ENCODE measurements around the gene TADA2A. TPM values are rescaled to one million over a fixed set of nuclear protein-coding genes. Genes with fewer than 3 reads are reported as not detected.

TADA2A gene
- polyA plus RNA-seq, 1 donor (not counting 4 experiments of a cell fraction or from before 2014, with no cell fraction given), result 13.8 TPM

DNA sequence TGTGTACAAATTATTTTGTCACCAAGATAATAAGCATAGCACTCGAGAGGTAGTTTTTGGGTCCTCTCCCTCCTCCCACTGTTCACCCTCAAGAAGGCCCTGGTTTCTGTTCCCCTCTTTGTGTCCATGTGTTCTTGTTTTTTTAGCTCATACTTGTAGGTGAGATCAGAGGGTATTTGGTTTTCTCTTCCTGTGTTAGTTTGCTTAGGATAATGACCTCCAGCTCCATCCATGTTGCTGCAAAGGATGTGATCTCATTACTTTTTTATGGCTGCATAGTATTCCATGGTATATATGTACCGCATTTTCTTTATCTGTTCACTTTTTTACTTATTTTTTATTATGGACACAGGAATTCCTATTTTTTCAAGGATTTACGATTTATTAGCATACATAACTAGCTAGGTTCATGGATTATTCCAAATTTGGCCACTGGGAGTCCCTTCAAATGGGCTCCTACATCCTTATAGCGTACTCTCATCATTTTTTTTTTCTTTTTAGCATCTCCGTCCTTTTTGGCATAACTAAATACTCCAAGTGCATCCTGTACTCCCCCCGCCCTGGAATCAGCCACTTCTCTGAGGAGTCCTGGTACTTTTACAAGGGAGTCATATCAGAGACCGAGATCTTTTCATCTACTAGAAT is 7.3 kb downstream of the TADA2A start:
- Histone ChIP-seq H3K9me3 (ENCODE audit: control insufficient read depth, low read depth, low read length) (no peaks in the 10 kb centered on the region), H3K9me1 (ENCODE audit: control insufficient read depth, extremely low read depth, insufficient read depth, low read length) (no peaks in the 10 kb centered on the region), H3K79me2 (ENCODE audit: control insufficient read depth, insufficient read depth, low read length) (peaks cover 2% of the 10 kb centered on the region), H3K36me3 (ENCODE audit: control insufficient read depth in 2 of 2, extremely low read depth in 1 of 2, insufficient read depth in 2 of 2, low read length in 2 of 2) (peaks cover 3 to 17% of the 10 kb centered on the region in 2 experiments), H3K27me3 (ENCODE audit: control insufficient read depth, extremely low read depth, insufficient read depth, low read length) (no peaks in the 10 kb centered on the region), H4K20me1 (ENCODE audit: control insufficient read depth, extremely low read depth, insufficient read depth, low read length) (no peaks in the 10 kb centered on the region), H3K4me2 (ENCODE audit: control insufficient read depth, extremely low read depth, insufficient read depth, low read depth, low read length) (no peak overlapping the region), H3K9ac (ENCODE audit: control insufficient read depth, extremely low read depth, insufficient read depth, low read length) (no peak overlapping the region), H3K4me1 (ENCODE audit: control insufficient read depth, extremely low read depth, insufficient read depth, low read length) (no peaks in the 10 kb centered on the region), H3K27ac (ENCODE audit: control insufficient read depth, insufficient read depth, low read length) (no peak overlapping the region), H2AFZ (ENCODE audit: control insufficient read depth, low read length) (no peak overlapping the region), H3K4me3 (ENCODE audit: control insufficient read depth in 2 of 3, extremely low read depth in 1 of 3, insufficient read depth in 2 of 3, low read depth in 1 of 3, low read length in 3 of 3) (no peak overlapping the region)
- FAIRE-seq, result no peak
- DNase-seq (ENCODE audit: low read depth, low spot score), result no peak
- dilution Hi-C loops (cut with MboI; ENCODE audit: extremely low pct_ligation_motif_present, low sequenced_read_pairs), result no loop called here
- TF ChIP-seq, protein P1, sequence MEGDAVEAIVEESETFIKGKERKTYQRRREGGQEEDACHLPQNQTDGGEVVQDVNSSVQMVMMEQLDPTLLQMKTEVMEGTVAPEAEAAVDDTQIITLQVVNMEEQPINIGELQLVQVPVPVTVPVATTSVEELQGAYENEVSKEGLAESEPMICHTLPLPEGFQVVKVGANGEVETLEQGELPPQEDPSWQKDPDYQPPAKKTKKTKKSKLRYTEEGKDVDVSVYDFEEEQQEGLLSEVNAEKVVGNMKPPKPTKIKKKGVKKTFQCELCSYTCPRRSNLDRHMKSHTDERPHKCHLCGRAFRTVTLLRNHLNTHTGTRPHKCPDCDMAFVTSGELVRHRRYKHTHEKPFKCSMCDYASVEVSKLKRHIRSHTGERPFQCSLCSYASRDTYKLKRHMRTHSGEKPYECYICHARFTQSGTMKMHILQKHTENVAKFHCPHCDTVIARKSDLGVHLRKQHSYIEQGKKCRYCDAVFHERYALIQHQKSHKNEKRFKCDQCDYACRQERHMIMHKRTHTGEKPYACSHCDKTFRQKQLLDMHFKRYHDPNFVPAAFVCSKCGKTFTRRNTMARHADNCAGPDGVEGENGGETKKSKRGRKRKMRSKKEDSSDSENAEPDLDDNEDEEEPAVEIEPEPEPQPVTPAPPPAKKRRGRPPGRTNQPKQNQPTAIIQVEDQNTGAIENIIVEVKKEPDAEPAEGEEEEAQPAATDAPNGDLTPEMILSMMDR (optimal IDR thresholded peaks at IDR 0.05 in 1 of 3, IDR thresholded peaks at IDR 0.05 in 1 of 3, conservative IDR thresholded peaks at IDR 0.05 in 1 of 3; ENCODE audit: extremely low read depth in 1 of 3, insufficient read depth in 2 of 3, low read length in 3 of 3), result peak in 2 of 3 experiments; percentile 26 to 29
- TF ChIP-seq EZH2 (IDR thresholded peaks at IDR 0.05; ENCODE audit: low read length), result no peak

DNA sequence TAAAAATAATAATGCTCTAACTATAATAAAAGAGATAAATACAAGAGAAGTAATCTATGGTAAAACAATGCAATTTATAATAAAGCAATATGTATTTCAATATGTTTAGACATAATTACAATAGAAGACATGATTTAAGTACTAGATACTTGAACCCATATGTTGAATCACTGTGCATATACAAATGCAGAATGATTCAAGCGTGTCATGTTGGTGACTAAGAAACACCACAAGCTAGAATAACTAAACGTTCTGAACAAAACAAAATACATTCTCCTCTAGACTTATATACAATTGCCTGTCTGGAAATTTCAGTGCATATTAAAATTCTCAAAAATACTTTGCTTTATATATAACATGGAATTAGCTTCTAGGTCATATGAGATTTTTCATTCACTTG is 11.2 kb downstream of the TADA2A start:
- H2AFZ ChIP-seq (ENCODE audit: control insufficient read depth, low read length), result no peak overlapping the region
- DNase-seq (ENCODE audit: low read depth, low spot score) (no peak), FAIRE-seq (no peak)
- H4K20me1 ChIP-seq (ENCODE audit: control insufficient read depth, extremely low read depth, insufficient read depth, low read length), result no peaks in the 10 kb centered on the region
- no peak overlapping the region for H3K4me2 ChIP-seq (ENCODE audit: control insufficient read depth, extremely low read depth, insufficient read depth, low read depth, low read length)
- peaks cover 4 to 10% of the 10 kb centered on the region in 2 experiments for H3K36me3 ChIP-seq (ENCODE audit: control insufficient read depth in 2 of 2, extremely low read depth in 1 of 2, insufficient read depth in 2 of 2, low read length in 2 of 2)
- no peaks in the 10 kb centered on the region for H3K27me3 ChIP-seq (ENCODE audit: control insufficient read depth, extremely low read depth, insufficient read depth, low read length)
- dilution Hi-C loops (cut with MboI; ENCODE audit: extremely low pct_ligation_motif_present, low sequenced_read_pairs), result no loop called here
- peaks cover 2% of the 10 kb centered on the region for H3K79me2 ChIP-seq (ENCODE audit: control insufficient read depth, insufficient read depth, low read length)
- TF ChIP-seq EZH2 (IDR thresholded peaks at IDR 0.05; ENCODE audit: low read length), result no peak
- TF ChIP-seq, protein P1 (optimal IDR thresholded peaks at IDR 0.05 in 1 of 3, IDR thresholded peaks at IDR 0.05 in 1 of 3, conservative IDR thresholded peaks at IDR 0.05 in 1 of 3; ENCODE audit: extremely low read depth in 1 of 3, insufficient read depth in 2 of 3, low read length in 3 of 3), result no peak
- H3K4me3 ChIP-seq (ENCODE audit: control insufficient read depth in 2 of 3, extremely low read depth in 1 of 3, insufficient read depth in 2 of 3, low read depth in 1 of 3, low read length in 3 of 3), result no peak overlapping the region
- no peak overlapping the region for H3K27ac ChIP-seq (ENCODE audit: control insufficient read depth, insufficient read depth, low read length)
- H3K9ac ChIP-seq (ENCODE audit: control insufficient read depth, extremely low read depth, insufficient read depth, low read length), result no peak overlapping the region
- H3K9me3 ChIP-seq (ENCODE audit: control insufficient read depth, low read depth, low read length), result no peaks in the 10 kb centered on the region
- no peaks in the 10 kb centered on the region for H3K4me1 ChIP-seq (ENCODE audit: control insufficient read depth, extremely low read depth, insufficient read depth, low read length)
- H3K9me1 ChIP-seq (ENCODE audit: control insufficient read depth, extremely low read depth, insufficient read depth, low read length), result no peaks in the 10 kb centered on the region

Measured in keratinocyte (primary cell).